ENCODE data around the gene PKP2.
A peak's percentile ranks its signal among the peaks of the same experiment; 100 is the strongest.

Gene PKP2

GRCh38 chr12:32896432-32897280 is at the start of gene PKP2:
Gene PKP2, minus strand, starts transcription at chr12:32896777. Its CDS starts 46 bp downstream, at chr12:32896731.
- no peak for TF ChIP-seq JUND (IDR thresholded peaks at IDR 0.05; ENCODE audit: low read depth)
- DNase-seq (ENCODE audit: low read depth in 1 of 2, low spot score in 1 of 2) = peak; percentile 89 to 95
- in situ Hi-C loops (cut with HindIII; ENCODE audit: low pct_unique_long_range_greater_than_20kb, low sequenced_read_pairs) = no loop called here

GRCh38 chr12:32944195-32944594 is 47.6 kb upstream of the PKP2 start:
- DNase-seq (ENCODE audit: low read depth in 1 of 2, low spot score in 1 of 2) = no peak
- TF ChIP-seq JUND (IDR thresholded peaks at IDR 0.05; ENCODE audit: low read depth) = no peak
- in situ Hi-C loops (cut with HindIII; ENCODE audit: low pct_unique_long_range_greater_than_20kb, low sequenced_read_pairs) = no loop called here

GRCh38 chr12:32939801-32940200 is 43.2 kb upstream of the PKP2 start:
- DNase-seq (ENCODE audit: low read depth in 1 of 2, low spot score in 1 of 2) = no peak
- in situ Hi-C loops (cut with HindIII; ENCODE audit: low pct_unique_long_range_greater_than_20kb, low sequenced_read_pairs) = no loop called here
- TF ChIP-seq JUND (IDR thresholded peaks at IDR 0.05; ENCODE audit: low read depth) = no peak

GRCh38 chr12:32926963-32927362 is 30.4 kb upstream of the PKP2 start:
- in situ Hi-C loops (cut with HindIII; ENCODE audit: low pct_unique_long_range_greater_than_20kb, low sequenced_read_pairs) = no loop called here
- no peak for DNase-seq (ENCODE audit: low read depth in 1 of 2, low spot score in 1 of 2)
- TF ChIP-seq JUND (IDR thresholded peaks at IDR 0.05; ENCODE audit: low read depth) = no peak

- no peak for TF ChIP-seq JUND (IDR thresholded peaks at IDR 0.05; ENCODE audit: low read depth)
- in situ Hi-C loops (cut with HindIII; ENCODE audit: low pct_unique_long_range_greater_than_20kb, low sequenced_read_pairs) = no loop called here
- DNase-seq (ENCODE audit: low read depth in 1 of 2, low spot score in 1 of 2) = no peak
Observed at GRCh38 chr12:32926356-32926755, 29.8 kb upstream of the PKP2 start.

- no peak for DNase-seq (ENCODE audit: low read depth in 1 of 2, low spot score in 1 of 2)
- TF ChIP-seq JUND (IDR thresholded peaks at IDR 0.05; ENCODE audit: low read depth) = no peak
- in situ Hi-C loops (cut with HindIII; ENCODE audit: low pct_unique_long_range_greater_than_20kb, low sequenced_read_pairs) = no loop called here
Observed at GRCh38 chr12:32922546-32923297, 26.1 kb upstream of the PKP2 start.

- TF ChIP-seq JUND (IDR thresholded peaks at IDR 0.05; ENCODE audit: low read depth) = no peak
- no peak for DNase-seq (ENCODE audit: low read depth in 1 of 2, low spot score in 1 of 2)
- in situ Hi-C loops (cut with HindIII; ENCODE audit: low pct_unique_long_range_greater_than_20kb, low sequenced_read_pairs) = no loop called here
Observed at GRCh38 chr12:32921397-32921796, 24.8 kb upstream of the PKP2 start.

- no peak for TF ChIP-seq JUND (IDR thresholded peaks at IDR 0.05; ENCODE audit: low read depth)
- in situ Hi-C loops (cut with HindIII; ENCODE audit: low pct_unique_long_range_greater_than_20kb, low sequenced_read_pairs) = no loop called here
- DNase-seq (ENCODE audit: low read depth in 1 of 2, low spot score in 1 of 2) = no peak
Observed at GRCh38 chr12:32920506-32921085, 24.0 kb upstream of the PKP2 start.

- no peak for TF ChIP-seq JUND (IDR thresholded peaks at IDR 0.05; ENCODE audit: low read depth)
- in situ Hi-C loops (cut with HindIII; ENCODE audit: low pct_unique_long_range_greater_than_20kb, low sequenced_read_pairs) = no loop called here
- peak in 1 of 2 experiments; percentile 59 for DNase-seq (ENCODE audit: low read depth in 1 of 2, low spot score in 1 of 2)
Observed at GRCh38 chr12:32918890-32919801, 22.6 kb upstream of the PKP2 start.

- DNase-seq (ENCODE audit: low read depth in 1 of 2, low spot score in 1 of 2) = no peak
- no peak for TF ChIP-seq JUND (IDR thresholded peaks at IDR 0.05; ENCODE audit: low read depth)
- in situ Hi-C loops (cut with HindIII; ENCODE audit: low pct_unique_long_range_greater_than_20kb, low sequenced_read_pairs) = no loop called here
Observed at GRCh38 chr12:32917094-32917611, 20.6 kb upstream of the PKP2 start.

GRCh38 chr12:32907898-32908476 is 11.4 kb upstream of the PKP2 start:
- in situ Hi-C loops (cut with HindIII; ENCODE audit: low pct_unique_long_range_greater_than_20kb, low sequenced_read_pairs) = no loop called here
- no peak for TF ChIP-seq JUND (IDR thresholded peaks at IDR 0.05; ENCODE audit: low read depth)
- DNase-seq (ENCODE audit: low read depth in 1 of 2, low spot score in 1 of 2) = no peak
